ENCODE results near the gene LINGO3. TPM values are rescaled to one million over a fixed set of nuclear protein-coding genes. Genes with fewer than 3 reads are reported as not detected.
A peak's percentile ranks its signal among the peaks of the same experiment; 100 is the strongest.

The LINGO3 gene
- total RNA-seq, 3 donors from 2014 or later (not counting 1 experiment from before 2014, with no cell fraction given) = 0.68 to 1.0 (median 0.84) TPM

GRCh38 chr19:2289714-2290435 lies 18.1 kb downstream of the LINGO3 start:
- H3K36me3 Mint-ChIP-seq = no peaks in the 10 kb centered on the region
- no peak for TF ChIP-seq CTCF (IDR thresholded peaks at IDR 0.05)
- H3K27me3 Mint-ChIP-seq (ENCODE audit: low read depth in 2 of 2) = no peaks in the 10 kb centered on the region
- Histone ChIP-seq H3K36me3 (ENCODE audit: control insufficient read depth, insufficient read depth, low read length) (peaks cover 4% of the 10 kb centered on the region), H3K9me3 (ENCODE audit: control insufficient read depth, insufficient read depth, low read length) (no peaks in the 10 kb centered on the region), H3K27me3 (ENCODE audit: control insufficient read depth, insufficient read depth, low read length) (no peaks in the 10 kb centered on the region), H3K27ac (ENCODE audit: low read length) (peak overlapping the region; percentile 68), H3K4me1 (ENCODE audit: control insufficient read depth, insufficient read depth, low read length) (peaks cover 57% of the 10 kb centered on the region), H3K4me3 (ENCODE audit: low read length) (peak overlapping the region; percentile 47)
- H3K4me3 Mint-ChIP-seq = peak overlapping the region; percentile 94
- H3K4me1 Mint-ChIP-seq = peaks cover 29 to 54% of the 10 kb centered on the region in 2 donors
- peak; percentile 55 to 77 for DNase-seq
- ATAC-seq = peak; percentile 62 to 76 (median 68)
- intact Hi-C loops (cut with micrococcal nuclease) = no loop called here
- peak overlapping the region; percentile 88 to 98 for H3K27ac Mint-ChIP-seq
- WGBS (ENCODE audit: insufficient coverage) = under 1% methylated on average over 73 of the region's 74 CpGs
- no peaks in the 10 kb centered on the region for H3K9me3 Mint-ChIP-seq

GRCh38 chr19:2288818-2289713 lies 18.9 kb downstream of the LINGO3 start:
- Mint-ChIP-seq H3K4me1 (peaks cover 27 to 51% of the 10 kb centered on the region in 2 donors), H3K27me3 (ENCODE audit: low read depth in 2 of 2) (no peaks in the 10 kb centered on the region), H3K9me3 (no peaks in the 10 kb centered on the region), H3K4me3 (peak overlapping the region; percentile 94), H3K36me3 (no peaks in the 10 kb centered on the region), H3K27ac (peak overlapping the region; percentile 88 to 98)
- no peaks in the 10 kb centered on the region for H3K27me3 ChIP-seq (ENCODE audit: control insufficient read depth, insufficient read depth, low read length)
- peak overlapping the region; percentile 47 for H3K4me3 ChIP-seq (ENCODE audit: low read length)
- H3K27ac ChIP-seq (ENCODE audit: low read length) = peak overlapping the region; percentile 68
- H3K4me1 ChIP-seq (ENCODE audit: control insufficient read depth, insufficient read depth, low read length) = peaks cover 49% of the 10 kb centered on the region
- TF ChIP-seq CTCF (IDR thresholded peaks at IDR 0.05) = no peak
- H3K9me3 ChIP-seq (ENCODE audit: control insufficient read depth, insufficient read depth, low read length) = no peaks in the 10 kb centered on the region
- peaks cover 3% of the 10 kb centered on the region for H3K36me3 ChIP-seq (ENCODE audit: control insufficient read depth, insufficient read depth, low read length)
- intact Hi-C loops (cut with micrococcal nuclease) = no loop called here
- WGBS (ENCODE audit: insufficient coverage) = 15% methylated on average over 28 of the region's 28 CpGs
- DNase-seq (peak in 1 of 2 donors; percentile 40), ATAC-seq (peak; percentile 15 to 33 (median 25))

GRCh38 chr19:2288338-2288817 lies 19.6 kb downstream of the LINGO3 start:
- peaks cover 22 to 47% of the 10 kb centered on the region in 2 donors for H3K4me1 Mint-ChIP-seq
- ATAC-seq (no peak), DNase-seq (no peak)
- Histone ChIP-seq H3K27me3 (ENCODE audit: control insufficient read depth, insufficient read depth, low read length) (no peaks in the 10 kb centered on the region), H3K36me3 (ENCODE audit: control insufficient read depth, insufficient read depth, low read length) (no peaks in the 10 kb centered on the region), H3K4me1 (ENCODE audit: control insufficient read depth, insufficient read depth, low read length) (peaks cover 42% of the 10 kb centered on the region), H3K27ac (ENCODE audit: low read length) (peak overlapping the region; percentile 68), H3K4me3 (ENCODE audit: low read length) (no peak overlapping the region), H3K9me3 (ENCODE audit: control insufficient read depth, insufficient read depth, low read length) (no peaks in the 10 kb centered on the region)
- TF ChIP-seq CTCF (IDR thresholded peaks at IDR 0.05) = no peak
- no peaks in the 10 kb centered on the region for H3K27me3 Mint-ChIP-seq (ENCODE audit: low read depth in 2 of 2)
- intact Hi-C loops (cut with micrococcal nuclease) = no loop called here
- WGBS (ENCODE audit: insufficient coverage) = 83% methylated on average over 17 of the region's 17 CpGs
- peak overlapping the region; percentile 94 for H3K4me3 Mint-ChIP-seq
- H3K27ac Mint-ChIP-seq = peak overlapping the region; percentile 88 to 98
- no peaks in the 10 kb centered on the region for H3K36me3 Mint-ChIP-seq
- H3K9me3 Mint-ChIP-seq = no peaks in the 10 kb centered on the region

Data from natural killer cell (primary cell).